Raji (cell line): Measurements from ENCODE around the gene ANKRD12.

ENCODE experiments used
- POLR2A ChIP-seq: IDR thresholded peaks from 2 replicates; pipeline ENCODE4 v1.6.1; 2011; ENCODE audit warnings: low read depth, low read length, control low read depth; ENCODE audit not compliant: insufficient read depth

The ANKRD12 gene

GRCh38 chr18:9189491-9189890 is 52.9 kb downstream of the ANKRD12 start:
- TF ChIP-seq POLR2A: no peak

DNA sequence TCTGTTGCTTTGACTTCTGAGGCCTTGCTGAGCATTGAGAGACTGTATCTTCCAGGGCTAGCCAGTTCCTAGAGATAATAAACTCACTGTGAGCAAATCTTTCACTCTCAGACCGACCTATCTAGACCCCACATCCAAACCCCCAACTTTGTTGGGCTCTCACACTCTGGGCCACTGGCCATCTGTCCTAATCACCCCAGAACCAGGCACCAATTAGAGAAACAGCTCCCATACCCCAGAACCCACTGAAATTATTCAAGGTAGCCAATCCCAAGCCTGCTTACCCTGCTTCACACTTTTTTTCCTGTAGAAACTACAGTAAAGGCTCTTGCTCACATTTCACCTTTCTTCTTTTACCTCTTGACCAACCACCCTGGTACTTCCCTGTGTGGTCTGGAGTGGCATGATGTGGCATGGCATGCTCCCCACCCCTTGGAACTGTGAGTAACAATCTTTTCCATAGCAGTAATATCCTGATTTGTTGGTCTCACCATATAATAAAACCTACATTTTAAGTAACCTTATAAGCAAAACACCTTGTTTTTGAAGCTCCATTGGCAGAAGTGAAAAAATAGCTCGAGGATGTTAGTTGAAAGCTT is 55.2 kb downstream of the ANKRD12 start:
- TF ChIP-seq POLR2A: no peak

DNA sequence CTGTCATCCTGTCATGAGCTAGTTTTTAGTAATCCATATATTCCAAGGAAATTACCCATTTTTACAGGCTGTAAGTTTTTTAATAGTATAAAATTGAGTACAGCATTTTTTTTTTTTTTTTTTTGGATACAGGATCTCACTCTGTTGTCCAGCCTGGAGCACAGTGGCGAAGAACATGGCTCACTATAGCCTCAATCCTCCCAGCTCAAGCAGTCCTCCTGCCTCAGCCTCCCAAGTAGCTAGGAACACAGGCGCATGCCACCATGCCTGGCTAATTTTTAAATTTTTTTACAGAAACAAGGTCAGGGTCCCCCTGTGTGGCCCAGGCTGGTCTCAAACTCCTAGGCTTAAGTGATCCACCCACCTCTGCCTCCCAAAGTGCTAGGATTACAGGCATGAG is 56.5 kb downstream of the ANKRD12 start:
- TF ChIP-seq POLR2A: no peak

GRCh38 chr18:9196568-9196967 is 60.0 kb downstream of the ANKRD12 start:
- no peak for TF ChIP-seq POLR2A

DNA sequence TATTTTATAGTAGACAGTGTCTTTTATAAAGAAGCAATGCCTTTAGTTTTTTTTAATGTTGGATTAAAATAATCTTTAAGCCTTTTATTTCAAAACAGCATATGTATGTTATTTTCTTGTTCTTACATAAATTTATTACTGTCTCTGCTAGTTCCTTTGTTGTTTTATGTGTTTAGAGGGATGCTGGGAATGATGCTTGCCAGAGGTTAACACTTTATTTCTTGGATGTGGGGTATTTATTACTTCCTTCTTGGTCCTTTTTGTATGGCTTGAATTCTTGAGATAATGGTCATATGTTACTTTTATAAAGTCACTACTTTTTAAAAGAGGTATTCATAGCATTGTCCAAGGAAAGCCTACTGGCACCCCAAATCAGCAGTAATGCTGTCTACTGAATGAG is 63.1 kb downstream of the ANKRD12 start:
- TF ChIP-seq POLR2A: no peak

- no peak for TF ChIP-seq POLR2A
Observed at GRCh38 chr18:9201224-9201623, 64.6 kb downstream of the ANKRD12 start.

DNA sequence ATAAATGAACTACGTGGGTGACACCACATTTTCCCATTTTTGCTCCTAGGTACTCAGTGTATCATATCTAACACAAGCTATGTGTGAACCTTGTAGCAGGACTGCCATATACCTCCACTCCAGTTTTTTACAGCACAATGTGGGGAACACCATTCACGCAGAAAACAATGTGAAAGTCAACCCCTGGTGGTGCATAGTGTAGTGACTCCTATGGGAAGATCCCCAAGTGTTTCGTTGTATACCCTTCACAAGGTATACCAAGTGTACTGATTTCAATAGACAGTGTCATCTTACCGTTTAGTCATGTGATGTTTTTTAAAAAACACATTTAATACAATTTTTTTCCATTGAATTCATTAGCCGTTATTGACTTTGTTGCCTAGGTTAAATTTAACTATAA is 68.1 kb downstream of the ANKRD12 start:
- no peak for TF ChIP-seq POLR2A

DNA sequence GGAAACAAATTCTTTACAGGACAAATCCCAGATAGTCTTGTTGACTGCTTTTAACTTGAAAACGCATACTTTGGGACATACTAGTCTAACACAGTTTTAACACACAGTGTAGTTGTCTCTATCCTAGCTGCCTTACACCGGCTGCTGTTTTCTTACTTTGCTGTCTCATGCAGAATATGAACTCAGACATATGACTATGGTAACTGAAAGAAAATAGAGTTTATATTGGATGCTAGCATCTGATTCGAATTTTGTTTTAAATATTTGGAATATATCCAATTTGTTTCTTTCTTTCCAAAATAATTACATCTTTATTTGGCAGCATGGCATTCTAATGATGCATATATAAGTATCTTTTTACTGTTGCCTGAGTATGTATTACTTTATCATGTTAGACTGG is 69.8 kb downstream of the ANKRD12 start:
- no peak for TF ChIP-seq POLR2A

GRCh38 chr18:9209279-9209678 is 72.7 kb downstream of the ANKRD12 start:
- TF ChIP-seq POLR2A: no peak

DNA sequence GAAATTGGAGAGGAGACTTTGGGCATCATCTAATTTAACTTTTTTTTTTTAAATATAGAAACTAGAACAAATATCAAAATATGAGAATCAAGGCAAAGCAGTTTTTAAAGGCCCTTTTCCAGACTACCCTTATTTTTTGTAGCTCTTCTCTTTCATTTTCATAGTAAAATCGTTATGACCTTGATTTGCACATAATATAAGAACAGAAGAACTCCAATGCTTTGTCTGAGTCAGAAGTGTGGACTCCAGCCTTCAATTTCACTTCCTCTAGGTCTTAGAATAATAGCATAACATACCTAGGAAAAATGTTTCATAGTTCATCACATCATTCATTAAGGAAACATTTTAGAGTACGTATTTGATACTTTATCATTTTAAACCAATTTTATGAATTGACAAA is 74.4 kb downstream of the ANKRD12 start:
- no peak for TF ChIP-seq POLR2A

DNA sequence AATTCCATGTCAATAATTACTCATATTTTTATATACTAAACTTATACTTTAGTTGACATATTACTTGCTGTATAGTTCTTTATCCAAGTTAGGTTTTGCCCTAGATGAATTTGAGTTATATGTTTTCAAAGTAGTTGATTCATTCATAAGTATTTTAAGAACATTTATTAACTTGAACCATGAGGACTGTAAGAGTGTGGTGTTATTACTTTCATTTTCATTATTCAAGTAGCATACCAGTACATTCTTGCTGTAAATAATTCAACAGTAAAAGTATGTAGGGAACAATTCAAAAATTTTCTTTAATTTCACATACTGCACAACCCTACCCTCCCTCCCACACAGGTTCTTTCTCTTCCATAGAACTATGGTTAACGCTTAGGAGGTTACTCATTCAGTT is 75.4 kb downstream of the ANKRD12 start:
- TF ChIP-seq POLR2A: no peak

- TF ChIP-seq POLR2A: no peak
Observed at GRCh38 chr18:9215221-9215933, 78.8 kb downstream of the ANKRD12 start.

GRCh38 chr18:9216459-9216858 is 79.9 kb downstream of the ANKRD12 start:
- no peak for TF ChIP-seq POLR2A

DNA sequence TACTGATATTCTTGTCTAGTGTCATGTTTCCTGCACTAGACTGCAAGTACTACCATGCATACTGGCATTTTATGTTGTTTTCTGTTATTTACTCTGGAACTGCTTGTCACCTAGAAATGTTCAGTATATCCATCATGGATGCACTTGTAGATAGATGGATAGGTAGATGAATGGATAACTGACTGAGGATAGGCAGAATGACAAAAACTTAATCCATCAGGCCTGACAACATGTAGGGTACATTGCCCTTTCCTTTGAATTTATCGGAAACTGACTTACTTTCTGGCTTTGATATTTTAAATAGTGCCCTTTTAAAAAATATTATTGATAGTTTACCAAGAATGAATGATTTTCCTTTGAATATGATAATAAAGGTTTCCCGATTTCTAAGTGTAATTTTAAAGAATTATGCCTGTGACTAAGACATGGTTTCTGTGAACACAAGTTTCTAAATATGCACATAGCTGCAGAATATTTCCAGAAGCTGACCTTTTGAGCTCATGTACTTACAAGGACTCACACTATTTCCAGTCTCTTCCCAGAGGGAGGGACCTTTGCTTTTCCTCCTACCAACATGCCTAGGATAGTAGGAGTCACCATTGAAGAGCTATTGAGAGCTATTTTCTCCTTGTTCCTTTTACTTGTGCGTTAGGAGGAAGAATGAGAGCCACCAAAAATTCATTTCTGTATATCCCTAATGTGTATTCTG is 81.3 kb downstream of the ANKRD12 start:
- TF ChIP-seq POLR2A: no peak

- no peak for TF ChIP-seq POLR2A
Observed at GRCh38 chr18:9221040-9221439, 84.5 kb downstream of the ANKRD12 start.

GRCh38 chr18:9221661-9222060 is 85.1 kb downstream of the ANKRD12 start:
- no peak for TF ChIP-seq POLR2A
